Endometrium (tissue), 2 donors: ENCODE results near the gene JAKMIP3.

ENCODE experiments used
- FAIRE-seq: peaks from 2 replicates; lab custom pipeline; 2012; peaks lifted over from hg19 to GRCh38; lab: Jason Lieb, UNC
- donor health status: control.
- donor health status: control.

The JAKMIP3 gene

DNA sequence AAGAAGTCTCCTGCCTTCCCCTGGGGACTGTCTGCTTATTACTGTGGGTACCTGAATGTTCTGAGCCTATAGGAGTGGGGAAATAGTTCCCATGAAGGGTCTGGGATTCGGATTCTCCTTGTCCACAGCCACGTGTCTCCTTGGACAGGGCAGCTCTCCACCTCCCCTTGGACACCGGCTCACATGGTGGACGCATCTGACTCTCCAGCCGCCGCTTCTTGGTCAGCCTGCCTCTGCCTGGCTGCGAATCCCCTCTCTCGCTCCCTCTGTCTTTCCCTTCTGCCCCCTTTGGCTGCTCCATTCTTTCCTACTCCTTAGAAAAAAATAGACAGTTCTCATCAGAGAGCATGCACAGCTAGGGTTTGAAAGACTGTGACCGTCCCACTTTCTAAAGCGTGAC lies 46.9 kb downstream of the JAKMIP3 start:
- no peak for FAIRE-seq

DNA sequence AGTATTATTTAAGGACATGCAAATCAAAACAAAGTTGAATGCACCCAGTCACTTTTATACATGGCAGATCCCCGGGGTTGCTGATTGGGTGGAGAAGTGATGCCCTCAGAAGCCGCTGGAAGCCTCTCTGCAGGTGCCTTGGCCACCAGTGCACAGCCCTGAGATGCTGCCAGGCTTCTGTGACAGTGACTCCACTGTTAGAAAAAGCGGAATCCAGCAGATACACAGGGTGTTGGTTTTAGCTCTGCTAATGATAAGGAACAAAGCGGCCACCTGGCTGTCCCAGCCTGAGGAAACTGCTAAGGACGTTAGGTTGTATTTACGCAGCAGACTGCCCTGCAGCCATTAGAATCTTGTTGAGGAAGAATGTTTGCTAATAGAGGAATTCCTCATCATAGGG lies 47.5 kb downstream of the JAKMIP3 start:
- no peak for FAIRE-seq

DNA sequence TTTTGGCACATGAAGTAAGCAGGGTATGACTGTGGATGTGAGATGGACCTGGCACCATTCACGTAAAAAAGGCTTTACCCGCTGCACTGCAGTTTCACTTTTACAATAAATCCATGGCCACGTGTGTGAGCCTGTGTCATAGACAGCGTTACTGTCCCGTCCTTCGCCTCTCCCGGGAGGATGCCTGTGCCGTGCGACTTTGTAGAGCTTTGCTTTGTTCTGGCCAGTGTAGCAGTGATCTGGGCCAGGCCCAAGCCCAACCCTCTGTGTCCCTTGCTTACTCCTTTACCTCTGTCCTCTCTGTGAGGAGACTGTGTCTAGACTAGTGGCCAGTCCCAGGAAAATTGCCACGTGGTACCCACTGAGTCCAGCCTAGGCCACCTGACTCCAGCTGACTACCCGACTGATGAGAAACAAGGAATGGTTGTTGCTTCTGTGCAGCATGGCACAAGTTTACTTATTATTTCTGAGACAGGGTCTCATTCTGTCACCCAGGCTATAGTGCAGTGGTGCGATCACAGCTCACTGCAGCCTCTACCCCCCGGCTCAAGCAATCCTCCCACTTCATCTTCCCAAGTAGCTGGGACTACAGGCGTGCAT lies 48.1 kb downstream of the JAKMIP3 start:
- no peak for FAIRE-seq

DNA sequence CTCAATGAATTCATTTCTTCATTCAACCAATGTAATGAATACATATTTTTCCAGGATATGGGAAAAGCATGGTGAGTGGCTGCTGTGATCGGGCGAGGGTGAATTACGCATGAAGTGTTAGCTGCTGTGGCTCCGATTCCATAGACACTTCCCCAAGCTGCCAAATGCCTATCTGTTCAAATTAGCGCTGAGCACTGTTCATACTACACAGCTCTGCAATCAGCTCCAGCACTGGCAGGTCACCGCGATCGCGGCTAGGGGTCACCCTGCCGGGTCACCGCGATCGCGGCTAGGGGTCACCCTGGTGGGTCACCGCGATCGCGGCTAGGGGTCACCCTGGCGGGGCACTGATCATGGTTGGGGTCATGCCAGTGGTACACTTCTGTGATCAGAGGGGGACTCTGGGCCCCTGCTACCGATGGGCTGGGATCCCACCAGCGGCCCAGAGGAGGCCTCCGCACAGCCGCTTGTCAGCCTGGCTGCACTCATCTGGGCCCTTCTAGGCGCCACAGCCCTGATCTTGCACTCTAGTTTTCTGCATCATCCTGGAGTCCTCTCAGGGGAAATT lies 49.3 kb downstream of the JAKMIP3 start:
- FAIRE-seq, result no peak
